Measurements from ENCODE around the gene LRCH1. TPM values are rescaled to one million over a fixed set of nuclear protein-coding genes. Genes with fewer than 3 reads are reported as not detected.

LRCH1 gene
- total RNA-seq, 4 donors from 2014 or later = 29.1 to 55.6 (median 36.2) TPM

GRCh38 chr13:46598140-46598819 is 45.3 kb downstream of the LRCH1 start:
- Histone ChIP-seq H3K9me3 (no peaks in the 10 kb centered on the region), H3K27me3 (no peaks in the 10 kb centered on the region), H3K27ac (peak overlapping the region; percentile 70 to 83), H3K36me3 (no peaks in the 10 kb centered on the region), H3K4me1 (peaks cover 7 to 10% of the 10 kb centered on the region in 2 donors), H3K4me3 (no peak overlapping the region)
- intact Hi-C loops (cut with DNase I; ENCODE audit: low total_unique reads) = no loop called here
- TF ChIP-seq POLR2A (IDR thresholded peaks at IDR 0.05) (no peak), CTCF (IDR thresholded peaks at IDR 0.05) (no peak)
- DNase-seq = no peak

- H3K36me3 ChIP-seq = no peaks in the 10 kb centered on the region
- H3K27me3 ChIP-seq = no peaks in the 10 kb centered on the region
- peaks cover 10% of the 10 kb centered on the region in 2 donors for H3K4me1 ChIP-seq
- no peak for DNase-seq
- no peak overlapping the region for H3K4me3 ChIP-seq
- no peaks in the 10 kb centered on the region for H3K9me3 ChIP-seq
- TF ChIP-seq POLR2A (IDR thresholded peaks at IDR 0.05) (no peak), CTCF (IDR thresholded peaks at IDR 0.05) (no peak)
- intact Hi-C loops (cut with DNase I; ENCODE audit: low total_unique reads) = no loop called here
- peak overlapping the region in 1 of 2 donors; percentile 37 for H3K27ac ChIP-seq
Observed at GRCh38 chr13:46598820-46599180, 45.8 kb downstream of the LRCH1 start.

GRCh38 chr13:46600943-46601311 is 48.0 kb downstream of the LRCH1 start:
- Histone ChIP-seq H3K27ac (peak overlapping the region; percentile 10 to 34), H3K27me3 (no peaks in the 10 kb centered on the region), H3K4me1 (peaks cover 9 to 14% of the 10 kb centered on the region in 2 donors), H3K4me3 (no peak overlapping the region), H3K36me3 (no peaks in the 10 kb centered on the region), H3K9me3 (no peaks in the 10 kb centered on the region)
- TF ChIP-seq POLR2A (IDR thresholded peaks at IDR 0.05) (no peak), CTCF (IDR thresholded peaks at IDR 0.05) (no peak)
- intact Hi-C loops (cut with DNase I; ENCODE audit: low total_unique reads) = no loop called here
- no peak for DNase-seq

- DNase-seq = no peak
- H3K4me3 ChIP-seq = no peak overlapping the region
- no peaks in the 10 kb centered on the region for H3K27me3 ChIP-seq
- peaks cover 0 to 14% of the 10 kb centered on the region in 2 donors for H3K4me1 ChIP-seq
- no peaks in the 10 kb centered on the region for H3K36me3 ChIP-seq
- H3K9me3 ChIP-seq = no peaks in the 10 kb centered on the region
- TF ChIP-seq POLR2A (IDR thresholded peaks at IDR 0.05) (no peak), CTCF (IDR thresholded peaks at IDR 0.05) (no peak)
- intact Hi-C loops (cut with DNase I; ENCODE audit: low total_unique reads) = no loop called here
- peak overlapping the region in 1 of 2 donors; percentile 68 for H3K27ac ChIP-seq
Observed at GRCh38 chr13:46602531-46602930, 49.6 kb downstream of the LRCH1 start.

GRCh38 chr13:46603165-46603603 is 50.2 kb downstream of the LRCH1 start:
- Histone ChIP-seq H3K9me3 (no peaks in the 10 kb centered on the region), H3K36me3 (no peaks in the 10 kb centered on the region), H3K27me3 (no peaks in the 10 kb centered on the region), H3K27ac (peak overlapping the region; percentile 28 to 68), H3K4me1 (peaks cover 0 to 14% of the 10 kb centered on the region in 2 donors), H3K4me3 (no peak overlapping the region)
- no peak for TF ChIP-seq POLR2A (IDR thresholded peaks at IDR 0.05)
- no peak for TF ChIP-seq CTCF (IDR thresholded peaks at IDR 0.05)
- intact Hi-C loops (cut with DNase I; ENCODE audit: low total_unique reads) = no loop called here
- no peak for DNase-seq
